GM18951 (cell line): ENCODE data around the gene RARG.
"Not testable (repeated sequence)": the region's sequence is repeated elsewhere in the genome, so short reads cannot be mapped to it uniquely, and the experiment has no call there.

Experiments
- POLR2A ChIP-seq: IDR thresholded peaks from 4 replicates; pipeline ENCODE4 v1.6.1; 2011; ENCODE audit warnings: mild to moderate bottlenecking; ENCODE audit not compliant: insufficient read length, insufficient read depth; ENCODE audit errors: extremely low read depth
- in situ Hi-C: fragments of 300-500 bp; cut with MboI; formaldehyde crosslinking; loops from one replicate; pipeline ENCODE4 v1.12.0; 2022; ENCODE audit warnings: low sequenced_read_pairs, mixed read lengths, inconsistent platforms; ENCODE audit not compliant: unreplicated experiment

The RARG gene

GRCh38 chr12:53180220-53180930, 51.6 kb downstream of the RARG start, which contains the start of the genes CSAD and ZNF740:
CSAD (minus strand) TSS chr12:53180925; CDS start chr12:53173470, 7,455 bp downstream.
ZNF740 (plus strand) TSS chr12:53180722; CDS start chr12:53181984, 1,262 bp downstream.
- in situ Hi-C loops, result no loop called here

GRCh38 chr12:53179687-53180219, 52.3 kb downstream of the RARG start:
- TF ChIP-seq POLR2A, result no peak
- in situ Hi-C loops, result no loop called here

More at GRCh38 chr12:53180220-53180930, 51.6 kb downstream of the RARG start, which contains the start of the genes CSAD and ZNF740:
- TF ChIP-seq POLR2A, result peak; percentile 89

- in situ Hi-C loops, result not testable (repeated sequence)
These were observed 53.2 kb downstream of the RARG start for GRCh38 chr12:53178803-53179202.

- in situ Hi-C loops, result not testable (repeated sequence)
These were observed 54.6 kb downstream of the RARG start for GRCh38 chr12:53177447-53177846.

GRCh38 chr12:53176750-53177149, 55.3 kb downstream of the RARG start:
- in situ Hi-C loops, result no loop called here
- no peak for TF ChIP-seq POLR2A

- no peak for TF ChIP-seq POLR2A
- in situ Hi-C loops, result no loop called here
These were observed 57.0 kb downstream of the RARG start for GRCh38 chr12:53174881-53175491.

GRCh38 chr12:53173085-53173715, 58.8 kb downstream of the RARG start:
- no peak for TF ChIP-seq POLR2A
- in situ Hi-C loops, result no loop called here

- TF ChIP-seq POLR2A, result no peak
- in situ Hi-C loops, result no loop called here
These were observed 59.7 kb downstream of the RARG start for GRCh38 chr12:53172352-53172751.

GRCh38 chr12:53171725-53172329, 60.2 kb downstream of the RARG start:
- TF ChIP-seq POLR2A, result no peak
- in situ Hi-C loops, result no loop called here

GRCh38 chr12:53170876-53171724, 60.9 kb downstream of the RARG start:
- in situ Hi-C loops, result no loop called here

GRCh38 chr12:53170215-53170614, 61.8 kb downstream of the RARG start:
- no peak for TF ChIP-seq POLR2A
- in situ Hi-C loops, result no loop called here

More at GRCh38 chr12:53170876-53171724, 60.9 kb downstream of the RARG start:
- no peak for TF ChIP-seq POLR2A

- no peak for TF ChIP-seq POLR2A
- in situ Hi-C loops, result no loop called here
These were observed 62.4 kb downstream of the RARG start for GRCh38 chr12:53169644-53170043.
